Endodermal cell (in vitro differentiated cells): ENCODE data around the gene LTBP2. TPM values are rescaled to one million over a fixed set of nuclear protein-coding genes. Genes with fewer than 3 reads are reported as not detected.

Experiments used
- DNase-seq: peaks from one replicate; pipeline ENCODE4 v3.0.0-alpha.2; 2017
- H3K27ac ChIP-seq: 2 replicates; pipeline ENCODE4 v1.5.1; 2013; ENCODE audit warnings: mild to moderate bottlenecking, low read depth, low read length, moderate library complexity
- H3K27me3 ChIP-seq: 2 replicates; pipeline ENCODE4 v1.6.1; 2013; ENCODE audit warnings: mild to moderate bottlenecking, low read length, moderate library complexity; ENCODE audit not compliant: insufficient read depth, control insufficient read depth, poor library complexity, severe bottlenecking
- H3K36me3 ChIP-seq: 2 replicates; pipeline ENCODE4 v1.7.0; 2013; ENCODE audit warnings: mild to moderate bottlenecking, low read length, moderate library complexity; ENCODE audit not compliant: control insufficient read depth, insufficient read depth
- H3K4me1 ChIP-seq: one replicate; pipeline ENCODE4 v1.7.0; 2013; ENCODE audit warnings: low read length; ENCODE audit not compliant: control insufficient read depth, insufficient read depth
- H3K4me3 ChIP-seq: 2 replicates; pipeline ENCODE4 v1.5.1; 2013; ENCODE audit warnings: mild to moderate bottlenecking, low read length, moderate library complexity
- H3K9ac ChIP-seq: 2 replicates; pipeline ENCODE4 v1.6.1; 2013; ENCODE audit warnings: mild to moderate bottlenecking, low read length, moderate library complexity; ENCODE audit not compliant: poor library complexity, severe bottlenecking; ENCODE audit errors: extremely low read depth
- H3K9me3 ChIP-seq: 2 replicates; pipeline ENCODE4 v1.6.1; 2013; ENCODE audit warnings: mild to moderate bottlenecking, low read length, moderate library complexity; ENCODE audit not compliant: control insufficient read depth
- H3K27ac Mint-ChIP-seq: 2 replicates; pipeline ENCODE4 v1.8.0; 2020; ENCODE audit warnings: mixed read lengths
- H3K27me3 Mint-ChIP-seq: 2 replicates; pipeline ENCODE4 v1.8.0; 2021; ENCODE audit warnings: mild to moderate bottlenecking, mixed read lengths; ENCODE audit not compliant: insufficient read depth
- H3K36me3 Mint-ChIP-seq: 2 replicates; pipeline ENCODE4 v1.8.0; 2020; ENCODE audit warnings: low read depth, mixed read lengths
- H3K4me1 Mint-ChIP-seq: 2 replicates; pipeline ENCODE4 v1.8.0; 2020; ENCODE audit warnings: mixed read lengths
- H3K4me3 Mint-ChIP-seq: 2 replicates; pipeline ENCODE4 v1.8.0; 2020; ENCODE audit warnings: mild to moderate bottlenecking, moderate library complexity, mixed read lengths
- H3K9me3 Mint-ChIP-seq: 2 replicates; pipeline ENCODE4 v1.8.0; 2020; ENCODE audit warnings: mild to moderate bottlenecking, mixed read lengths
- WGBS, 2 experiments: methylation state at CpG; one replicate each; pipeline versions ENCODE4 v1.1.5 to v1.1.7; 2013; ENCODE audit warnings: missing lambda C conversion rate in 2 of 2, mixed read lengths in 1 of 2; ENCODE audit not compliant: insufficient coverage in 1 of 2, insufficient read length in 1 of 2; 5-methylcytosine and 5-hydroxymethylcytosine counted together
- total RNA-seq, 2 donors: library from RNA; stranded (reverse); fragmentation: NEBNext Ultra II Directional in 1 of 2; extraction: Animal tissue kit (Norgen Biotek cat#: 25700) in 1 of 2; gene quantifications; 2 replicates in 1 of 2; 3 replicates in 1 of 2; pipeline ENCODE4 v1.2.1, GENCODE V29; 2021
- TF ChIP-seq, protein P1 (sequence below): fragments of 200-600 bp; sonication (generic); conservative IDR thresholded peaks from 2 replicates; pipeline ENCODE4 v1.5.0; 2021; ENCODE audit warnings: antibody characterized with exemption, mild to moderate bottlenecking

Gene LTBP2
- total RNA-seq, 2 donors from 2014 or later, result 1.7 to 2.9 TPM

DNA sequence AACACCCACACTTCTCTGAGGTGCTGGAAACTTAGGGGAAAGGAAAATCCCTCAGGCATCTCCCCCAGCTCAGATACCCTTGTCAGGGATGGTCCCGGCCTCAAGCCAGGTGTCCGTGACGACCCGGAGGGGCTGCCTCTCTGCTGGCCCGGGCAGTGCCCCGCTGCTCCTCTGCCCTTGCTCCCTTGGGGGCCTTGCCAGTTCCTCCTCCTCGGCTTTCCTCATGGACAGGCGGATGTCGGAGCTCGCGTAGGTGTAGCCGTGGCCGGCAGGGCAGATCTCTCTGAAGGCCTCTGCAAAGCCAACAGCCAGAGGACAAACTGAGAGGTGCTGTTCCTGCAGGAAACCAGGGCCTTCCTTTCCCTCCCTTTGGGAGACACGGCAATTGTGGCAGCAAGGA lies 83.6 kb downstream of the LTBP2 start:
- no peaks in the 10 kb centered on the region for H3K27me3 Mint-ChIP-seq

DNA sequence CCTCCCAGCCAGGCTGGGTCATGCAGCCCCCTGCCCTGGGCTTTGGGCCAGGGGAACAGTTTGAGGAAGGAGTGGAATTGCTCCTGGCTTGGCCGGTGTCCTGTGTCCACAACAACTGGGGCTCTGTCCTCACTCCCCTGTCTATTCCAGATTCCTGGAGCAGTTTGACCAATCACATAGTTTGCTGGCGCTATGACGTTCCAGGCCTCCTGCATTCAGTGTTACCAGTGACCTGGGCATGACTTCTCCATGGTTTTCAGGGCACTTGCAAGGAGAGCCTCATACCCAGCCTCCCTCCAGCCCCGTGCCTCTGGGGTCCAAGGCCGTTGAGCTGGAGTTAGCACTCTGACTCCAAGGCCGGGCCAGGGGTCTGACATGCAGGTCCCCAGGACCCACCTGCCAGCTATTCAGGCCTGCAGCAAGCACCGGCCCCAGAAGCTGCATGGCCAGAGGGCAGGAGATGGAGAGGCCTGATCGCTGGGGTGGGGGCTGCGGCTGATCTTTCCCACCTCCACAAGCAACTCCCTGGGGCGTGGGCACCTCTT lies 84.2 kb downstream of the LTBP2 start:
- TF ChIP-seq, protein P1, sequence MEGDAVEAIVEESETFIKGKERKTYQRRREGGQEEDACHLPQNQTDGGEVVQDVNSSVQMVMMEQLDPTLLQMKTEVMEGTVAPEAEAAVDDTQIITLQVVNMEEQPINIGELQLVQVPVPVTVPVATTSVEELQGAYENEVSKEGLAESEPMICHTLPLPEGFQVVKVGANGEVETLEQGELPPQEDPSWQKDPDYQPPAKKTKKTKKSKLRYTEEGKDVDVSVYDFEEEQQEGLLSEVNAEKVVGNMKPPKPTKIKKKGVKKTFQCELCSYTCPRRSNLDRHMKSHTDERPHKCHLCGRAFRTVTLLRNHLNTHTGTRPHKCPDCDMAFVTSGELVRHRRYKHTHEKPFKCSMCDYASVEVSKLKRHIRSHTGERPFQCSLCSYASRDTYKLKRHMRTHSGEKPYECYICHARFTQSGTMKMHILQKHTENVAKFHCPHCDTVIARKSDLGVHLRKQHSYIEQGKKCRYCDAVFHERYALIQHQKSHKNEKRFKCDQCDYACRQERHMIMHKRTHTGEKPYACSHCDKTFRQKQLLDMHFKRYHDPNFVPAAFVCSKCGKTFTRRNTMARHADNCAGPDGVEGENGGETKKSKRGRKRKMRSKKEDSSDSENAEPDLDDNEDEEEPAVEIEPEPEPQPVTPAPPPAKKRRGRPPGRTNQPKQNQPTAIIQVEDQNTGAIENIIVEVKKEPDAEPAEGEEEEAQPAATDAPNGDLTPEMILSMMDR, result no peak
- WGBS, 2 experiments, result 94 to 100% methylated on average over 2 to 10 of the region's 10 CpGs
- H3K27me3 ChIP-seq, result no peaks in the 10 kb centered on the region

More for the DNA sequence above, 83.6 kb downstream of the LTBP2 start:
- no peaks in the 10 kb centered on the region for H3K9me3 Mint-ChIP-seq
- Histone ChIP-seq H3K27ac (no peak overlapping the region), H3K4me1 (peaks cover 6% of the 10 kb centered on the region), H3K27me3 (no peaks in the 10 kb centered on the region), H3K9ac (no peak overlapping the region), H3K36me3 (no peaks in the 10 kb centered on the region), H3K4me3 (no peak overlapping the region), H3K9me3 (no peaks in the 10 kb centered on the region)
- TF ChIP-seq, protein P1, result no peak
- 93 to 100% methylated on average over 6 to 14 of the region's 14 CpGs for WGBS, 2 experiments
- H3K4me1 Mint-ChIP-seq, result peaks cover 22% of the 10 kb centered on the region
- no peak overlapping the region for H3K4me3 Mint-ChIP-seq
- no peaks in the 10 kb centered on the region for H3K36me3 Mint-ChIP-seq
- no peak for DNase-seq
- no peak overlapping the region for H3K27ac Mint-ChIP-seq

DNA sequence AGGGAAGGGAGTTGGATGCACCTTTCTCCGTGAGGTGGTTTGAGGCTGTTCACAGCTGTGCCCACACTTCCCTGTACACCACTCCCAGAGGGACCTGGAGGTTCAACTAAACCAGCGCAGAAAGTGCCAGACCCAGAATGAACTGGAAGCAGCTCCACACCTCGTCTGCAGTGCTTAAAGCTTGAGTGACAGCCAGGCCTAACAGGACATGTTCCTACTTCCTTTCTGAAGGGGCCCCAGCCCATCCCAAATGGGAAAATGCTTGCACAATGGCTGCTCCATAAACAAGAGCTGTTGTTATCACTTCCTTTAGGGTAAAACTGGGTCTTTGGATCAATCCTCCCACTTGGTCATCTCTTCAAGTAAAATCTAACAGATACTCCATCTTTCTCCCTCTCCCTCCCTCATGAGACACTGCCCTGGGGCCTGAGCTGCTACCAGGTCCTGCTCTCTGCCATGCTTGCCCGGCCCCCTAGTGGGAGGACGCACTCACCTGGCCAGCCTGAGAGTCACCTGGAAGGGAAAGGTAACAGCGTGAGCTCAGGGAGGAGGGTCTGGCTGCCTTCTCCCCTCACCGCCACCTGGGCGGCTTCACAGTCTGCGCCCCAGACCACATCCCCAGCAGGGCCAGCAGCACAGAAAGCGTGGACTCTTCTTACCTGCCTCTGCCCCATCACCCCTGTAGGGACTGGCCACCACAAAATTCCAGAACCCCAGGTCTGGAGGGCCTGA lies 85.0 kb downstream of the LTBP2 start:
- H3K27ac Mint-ChIP-seq, result no peak overlapping the region
- Histone ChIP-seq H3K4me3 (no peak overlapping the region), H3K27me3 (no peaks in the 10 kb centered on the region), H3K4me1 (peaks cover 6% of the 10 kb centered on the region), H3K9me3 (no peaks in the 10 kb centered on the region), H3K9ac (no peak overlapping the region), H3K36me3 (no peaks in the 10 kb centered on the region), H3K27ac (no peak overlapping the region)
- peak; percentile 75 for DNase-seq
- peaks cover 22% of the 10 kb centered on the region for H3K4me1 Mint-ChIP-seq
- no peaks in the 10 kb centered on the region for H3K36me3 Mint-ChIP-seq
- TF ChIP-seq, protein P1, result peak; percentile 64
- H3K27me3 Mint-ChIP-seq, result no peaks in the 10 kb centered on the region
- no peaks in the 10 kb centered on the region for H3K9me3 Mint-ChIP-seq
- H3K4me3 Mint-ChIP-seq, result no peak overlapping the region
- 86 to 87% methylated on average over 6 to 10 of the region's 10 CpGs for WGBS, 2 experiments

More for the DNA sequence above, 84.2 kb downstream of the LTBP2 start:
- no peaks in the 10 kb centered on the region for H3K36me3 ChIP-seq
- no peak overlapping the region for H3K4me3 Mint-ChIP-seq
- no peak overlapping the region for H3K27ac Mint-ChIP-seq
- H3K4me3 ChIP-seq, result no peak overlapping the region
- H3K27ac ChIP-seq, result no peak overlapping the region
- no peak for DNase-seq
- H3K36me3 Mint-ChIP-seq, result no peaks in the 10 kb centered on the region
- H3K9me3 Mint-ChIP-seq, result no peaks in the 10 kb centered on the region
- H3K9me3 ChIP-seq, result no peaks in the 10 kb centered on the region
- peaks cover 6% of the 10 kb centered on the region for H3K4me1 ChIP-seq
- no peaks in the 10 kb centered on the region for H3K27me3 Mint-ChIP-seq
- no peak overlapping the region for H3K9ac ChIP-seq
- H3K4me1 Mint-ChIP-seq, result peaks cover 22% of the 10 kb centered on the region
